ENCODE results near the gene CDC42BPB.

The CDC42BPB gene

GRCh38 chr14:102914474-102915291, 142.7 kb downstream of the CDC42BPB start:
- no peaks in the 10 kb centered on the region for H3K9me3 ChIP-seq (ENCODE audit: insufficient read depth, low read length, severe bottlenecking)
- no peak for ATAC-seq (ENCODE audit: insufficient read depth, low read depth)
- peaks cover 2% of the 10 kb centered on the region; the same call in 1 of the 2 replicates for H4K20me1 ChIP-seq (ENCODE audit: insufficient read depth, low read length)
- H3K27me3 ChIP-seq (ENCODE audit: insufficient read depth, low read length, poor library complexity) = no peaks in the 10 kb centered on the region
- no peaks in the 10 kb centered on the region for H3K79me2 ChIP-seq (ENCODE audit: insufficient read depth, low read length)
- no peak overlapping the region for H3K9ac ChIP-seq (ENCODE audit: low read depth, low read length)
- peaks cover 8% of the 10 kb centered on the region for H3K36me3 ChIP-seq (ENCODE audit: insufficient read depth, low read length)
- no peak overlapping the region for H3K4me2 ChIP-seq (ENCODE audit: insufficient read depth, low read length)
- no peak overlapping the region for H3K27ac ChIP-seq (ENCODE audit: low read length)
- no peak overlapping the region for H2AFZ ChIP-seq (ENCODE audit: low read depth, low read length)
- no peak for DNase-seq
- TF ChIP-seq EZH2 (IDR thresholded peaks at IDR 0.05; ENCODE audit: borderline replicate concordance, low read depth, low read length, severe bottlenecking) (no peak), CTCF (IDR thresholded peaks at IDR 0.05; ENCODE audit: borderline replicate concordance, extremely low read depth, low read length, poor library complexity, severe bottlenecking) (no peak)
- no peak overlapping the region for H3K4me3 ChIP-seq (ENCODE audit: low read depth in 1 of 2, low read length in 2 of 2)
- no peaks in the 10 kb centered on the region for H3K4me1 ChIP-seq (ENCODE audit: insufficient read depth, low read length)

DNA sequence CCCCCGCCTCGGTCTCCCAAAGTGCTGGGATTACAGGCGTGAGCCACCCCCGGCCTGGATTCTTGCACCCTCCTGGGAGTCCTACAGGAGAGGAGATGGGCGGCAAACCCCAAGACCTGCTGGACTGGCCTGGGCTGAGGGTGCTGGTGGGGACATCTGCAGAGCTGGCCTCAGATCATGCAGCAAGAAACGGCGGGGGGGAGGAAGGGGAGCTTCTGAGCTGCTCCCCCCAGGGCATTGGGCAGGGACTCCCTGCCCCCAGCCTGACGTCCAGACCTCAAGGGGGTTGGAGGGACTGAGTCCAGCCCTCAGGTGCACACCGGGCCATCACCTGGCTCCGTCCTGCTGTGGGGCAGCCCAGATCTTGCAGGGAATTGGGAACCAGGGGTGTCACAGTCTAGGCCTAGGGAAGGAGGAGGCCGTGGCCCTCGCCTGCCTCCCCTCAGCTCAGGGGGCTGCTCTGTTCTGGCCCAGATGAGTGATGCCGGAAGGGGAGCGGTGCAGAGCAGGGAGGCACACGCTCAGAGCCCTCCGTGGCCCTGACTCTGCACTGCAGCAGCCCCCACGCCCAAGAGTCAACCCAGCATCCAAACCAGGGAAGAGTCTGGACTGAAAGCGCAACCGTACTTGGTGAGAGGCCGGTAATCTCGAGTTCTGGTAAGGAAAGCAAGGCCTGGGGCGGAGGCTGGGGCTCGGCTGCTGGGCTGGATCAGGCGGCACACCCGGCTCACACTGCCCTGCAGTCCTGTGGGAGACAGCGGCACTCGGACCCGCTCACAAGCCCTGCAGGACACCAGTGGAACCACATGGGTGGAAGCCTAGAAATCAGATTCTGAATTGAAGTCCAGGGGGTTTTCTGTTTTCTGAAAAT, 143.8 kb downstream of the CDC42BPB start:
- no peak overlapping the region for H3K9ac ChIP-seq (ENCODE audit: low read depth, low read length)
- TF ChIP-seq EZH2 (IDR thresholded peaks at IDR 0.05; ENCODE audit: borderline replicate concordance, low read depth, low read length, severe bottlenecking) = no peak
- no peak overlapping the region for H2AFZ ChIP-seq (ENCODE audit: low read depth, low read length)
- no peak overlapping the region for H3K4me3 ChIP-seq (ENCODE audit: low read depth in 1 of 2, low read length in 2 of 2)
- no peaks in the 10 kb centered on the region for H3K9me3 ChIP-seq (ENCODE audit: insufficient read depth, low read length, severe bottlenecking)
- no peak overlapping the region for H3K27ac ChIP-seq (ENCODE audit: low read length)
- DNase-seq (no peak), ATAC-seq (ENCODE audit: insufficient read depth, low read depth) (no peak)
- H3K4me1 ChIP-seq (ENCODE audit: insufficient read depth, low read length) = no peaks in the 10 kb centered on the region
- H3K36me3 ChIP-seq (ENCODE audit: insufficient read depth, low read length) = peaks cover 10% of the 10 kb centered on the region
- H4K20me1 ChIP-seq (ENCODE audit: insufficient read depth, low read length) = peaks cover 13% of the 10 kb centered on the region
- no peaks in the 10 kb centered on the region for H3K79me2 ChIP-seq (ENCODE audit: insufficient read depth, low read length)
- H3K27me3 ChIP-seq (ENCODE audit: insufficient read depth, low read length, poor library complexity) = no peaks in the 10 kb centered on the region
- no peak overlapping the region for H3K4me2 ChIP-seq (ENCODE audit: insufficient read depth, low read length)

DNA sequence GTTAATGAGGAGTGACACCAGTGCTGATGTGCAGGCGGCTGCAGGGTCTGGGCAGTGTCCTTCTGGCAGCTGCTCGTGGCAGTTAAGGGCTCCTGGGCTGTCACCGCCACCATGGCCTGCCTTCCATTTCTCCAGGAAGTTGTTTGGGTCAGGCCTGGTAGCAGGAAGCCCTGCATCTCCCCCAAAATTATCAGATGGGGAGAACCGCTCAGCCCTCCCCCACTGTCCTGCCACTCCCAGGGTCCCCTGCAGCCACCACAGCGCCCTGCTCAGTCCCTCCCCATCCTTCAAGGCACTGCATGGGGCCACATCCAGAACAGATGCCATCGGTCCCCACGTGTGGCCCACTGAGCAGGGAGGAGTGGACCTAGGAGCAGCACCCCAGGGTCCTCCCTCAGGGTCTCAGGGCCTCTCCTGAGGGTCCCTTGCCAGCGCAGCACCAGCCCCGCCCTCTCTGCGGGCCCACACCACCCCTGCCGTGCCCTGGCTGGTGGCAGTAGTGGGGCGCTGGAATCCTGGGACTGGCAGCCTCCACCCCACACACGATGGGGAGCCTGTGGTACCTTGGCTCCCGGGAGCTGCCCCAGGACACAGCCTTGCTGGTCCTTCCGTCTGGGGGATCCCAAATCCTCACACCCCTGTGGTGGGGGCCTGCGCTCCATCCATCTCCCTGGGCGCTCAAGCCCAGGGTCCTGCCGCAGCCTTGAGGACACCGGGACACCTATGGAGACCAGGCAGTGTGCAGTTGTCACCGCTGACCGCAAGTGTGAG, 145.2 kb downstream of the CDC42BPB start:
- Histone ChIP-seq H3K27me3 (ENCODE audit: insufficient read depth, low read length, poor library complexity) (no peaks in the 10 kb centered on the region), H3K79me2 (ENCODE audit: insufficient read depth, low read length) (no peaks in the 10 kb centered on the region), H3K9ac (ENCODE audit: low read depth, low read length) (no peak overlapping the region), H4K20me1 (ENCODE audit: insufficient read depth, low read length) (peaks cover 16% of the 10 kb centered on the region), H3K4me2 (ENCODE audit: insufficient read depth, low read length) (no peak overlapping the region), H2AFZ (ENCODE audit: low read depth, low read length) (no peak overlapping the region), H3K4me3 (ENCODE audit: low read depth in 1 of 2, low read length in 2 of 2) (no peak overlapping the region), H3K4me1 (ENCODE audit: insufficient read depth, low read length) (no peaks in the 10 kb centered on the region), H3K9me3 (ENCODE audit: insufficient read depth, low read length, severe bottlenecking) (no peaks in the 10 kb centered on the region), H3K36me3 (ENCODE audit: insufficient read depth, low read length) (peaks cover 17% of the 10 kb centered on the region), H3K27ac (ENCODE audit: low read length) (no peak overlapping the region)
- TF ChIP-seq CTCF (IDR thresholded peaks at IDR 0.05; ENCODE audit: borderline replicate concordance, extremely low read depth, low read length, poor library complexity, severe bottlenecking) (no peak), EZH2 (IDR thresholded peaks at IDR 0.05; ENCODE audit: borderline replicate concordance, low read depth, low read length, severe bottlenecking) (no peak)
- DNase-seq (no peak), ATAC-seq (ENCODE audit: insufficient read depth, low read depth) (no peak)

All from DND-41 (cell line).